HG03045 (cell line): ENCODE measurements around the gene DOCK1.

Source experiments
- ATAC-seq: cut with Tn5 transposase; IDR thresholded peaks from one replicate; pipeline ENCODE4 v1.9.1; 2021; ENCODE audit warnings: mild to moderate bottlenecking, moderate library complexity; ENCODE audit not compliant: unreplicated experiment

DOCK1 gene

DNA sequence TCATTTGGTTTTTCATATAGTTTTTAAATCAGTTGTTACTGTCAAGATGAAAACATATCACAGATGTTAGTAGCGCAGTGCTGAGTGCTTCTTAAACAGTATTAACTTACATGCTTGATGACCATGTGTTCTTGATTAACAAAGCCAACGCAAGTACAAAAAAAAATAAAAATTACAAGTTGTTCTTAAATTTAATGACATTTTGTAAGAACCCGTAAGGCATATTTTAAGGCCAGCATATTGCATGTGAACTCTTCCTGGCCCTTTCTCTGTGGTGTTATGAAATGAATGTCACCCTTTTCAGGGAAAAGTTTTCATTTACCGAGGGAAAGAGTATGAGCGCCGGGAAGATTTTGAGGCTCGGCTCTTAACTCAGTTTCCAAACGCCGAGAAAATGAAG lies 503.5 kb downstream of the DOCK1 start:
- no peak for ATAC-seq

DNA sequence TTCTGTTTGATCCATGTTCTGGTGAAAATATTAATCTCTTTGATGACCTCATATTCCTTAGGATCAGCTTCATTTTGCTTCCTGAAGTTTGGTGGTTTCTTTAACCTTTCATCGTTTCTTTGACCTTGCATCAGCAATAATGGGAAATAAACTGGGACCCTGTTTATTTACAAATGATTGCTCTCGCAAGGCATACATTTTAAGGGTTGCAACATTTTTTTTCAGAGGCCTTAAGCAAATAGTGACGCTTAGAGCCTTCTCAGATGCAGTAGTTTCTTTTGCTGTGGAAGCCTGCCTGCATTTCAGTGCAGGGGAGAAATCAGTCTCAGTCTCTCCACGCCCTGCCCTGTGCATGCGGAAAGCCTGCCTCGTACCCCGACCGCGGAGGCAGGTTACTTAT lies 504.8 kb downstream of the DOCK1 start:
- ATAC-seq, result no peak

DNA sequence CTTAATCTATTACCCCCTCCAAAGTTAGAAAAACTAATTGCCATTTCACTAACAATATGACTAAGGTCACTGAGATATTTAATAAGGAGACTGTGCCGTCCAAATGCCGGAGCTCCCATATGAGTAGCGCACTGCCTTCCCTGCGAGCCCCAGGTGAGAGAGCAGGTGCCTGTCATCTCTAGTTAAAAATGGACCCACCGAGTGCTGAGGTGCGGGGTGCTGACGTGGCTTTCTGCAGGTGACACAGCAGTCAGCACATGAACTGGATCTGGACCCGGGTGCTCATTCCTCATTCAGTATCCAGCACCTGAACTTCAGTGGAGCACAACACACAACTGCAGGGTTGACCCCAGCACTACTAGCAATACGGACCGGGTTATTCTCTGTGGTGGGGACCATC lies 505.8 kb downstream of the DOCK1 start:
- ATAC-seq, result no peak

DNA sequence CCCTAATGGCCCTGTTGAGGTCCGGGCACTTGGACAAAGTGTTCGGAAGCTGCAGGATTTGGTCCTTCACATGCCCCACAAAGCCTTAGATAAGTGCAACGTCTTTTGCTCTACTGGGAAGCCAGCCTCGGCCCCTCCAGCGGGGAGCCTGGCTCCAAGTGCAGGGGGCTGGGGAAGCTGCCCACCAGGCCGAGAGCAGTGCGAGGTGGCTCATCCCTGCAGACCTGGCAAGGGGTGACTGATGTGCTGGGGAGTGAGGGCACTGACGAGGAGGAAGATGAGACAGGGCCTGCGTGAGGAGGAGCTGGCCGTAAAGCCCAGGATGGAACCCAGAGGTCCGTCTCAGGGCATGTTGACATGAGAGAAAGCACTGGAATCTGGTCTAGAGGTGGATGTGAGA lies 508.1 kb downstream of the DOCK1 start:
- ATAC-seq, result no peak

DNA sequence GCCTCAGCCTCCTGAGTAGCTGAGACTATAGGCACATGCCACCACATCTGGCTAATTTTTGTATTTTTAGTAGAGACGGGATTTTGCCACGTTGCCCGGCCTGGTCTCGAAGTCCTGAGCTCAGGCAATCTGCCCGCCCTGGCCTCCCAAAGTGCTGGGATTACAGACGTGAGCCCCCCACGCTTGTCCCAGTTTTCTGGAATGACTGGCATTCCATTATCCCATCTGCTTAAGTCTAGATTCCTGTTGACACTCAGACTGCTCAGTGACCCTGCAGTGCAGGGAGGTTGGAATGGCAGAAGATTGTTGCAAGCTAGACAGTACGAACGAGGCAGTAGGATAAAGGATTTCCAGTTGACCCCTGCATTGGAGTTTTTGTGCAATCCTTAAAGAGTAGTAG lies 508.8 kb downstream of the DOCK1 start:
- no peak for ATAC-seq

DNA sequence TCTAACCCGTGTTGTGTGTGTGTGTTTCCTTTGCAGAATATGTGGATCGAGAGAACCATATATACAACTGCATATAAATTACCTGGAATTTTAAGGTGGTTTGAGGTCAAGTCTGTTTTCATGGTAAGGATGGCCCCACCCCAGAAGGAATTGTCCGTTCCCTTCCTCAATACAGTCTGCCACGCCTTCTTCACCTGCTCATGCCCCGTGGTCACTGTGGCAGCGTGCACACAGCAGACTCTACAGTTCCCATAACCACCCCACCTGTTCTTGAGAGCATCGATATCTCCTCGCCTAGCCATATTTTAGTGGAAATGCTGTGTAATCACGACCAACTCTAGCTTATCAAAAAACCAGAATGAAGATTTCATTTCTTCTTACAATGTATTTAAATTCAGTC lies 509.9 kb downstream of the DOCK1 start:
- ATAC-seq, result no peak

DNA sequence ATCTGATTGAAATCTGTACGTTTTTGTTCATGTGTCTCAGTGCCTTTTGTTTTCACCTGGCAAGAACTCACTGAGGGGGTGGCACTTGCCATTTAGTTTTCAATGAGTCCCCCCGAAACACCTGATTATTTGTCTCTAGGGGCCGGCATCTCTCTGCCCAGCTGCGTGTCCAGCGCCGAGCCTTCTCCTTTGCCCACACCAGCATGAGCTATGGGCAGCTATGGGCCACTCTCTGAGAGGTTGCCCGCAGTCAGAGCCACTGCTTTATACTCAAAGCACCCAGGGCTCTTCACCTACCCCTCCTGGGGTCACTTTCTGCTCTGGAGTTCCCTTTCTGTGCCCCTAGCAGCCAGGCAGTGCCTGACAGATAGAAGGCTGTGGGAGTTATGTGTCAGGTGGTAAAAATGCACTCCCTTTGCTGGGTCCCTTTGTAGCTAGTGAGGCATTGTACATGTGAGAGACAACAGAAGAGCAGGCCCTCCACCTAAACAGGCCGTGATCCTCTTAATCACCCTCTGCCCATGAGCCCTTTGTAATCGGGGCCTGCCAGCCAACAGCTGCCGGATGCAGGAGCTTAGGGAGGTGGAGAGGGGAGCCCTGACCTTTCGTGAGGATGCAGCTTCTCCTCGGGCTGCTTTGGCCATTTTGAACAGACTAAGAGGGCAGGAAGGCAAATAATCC lies 510.8 kb downstream of the DOCK1 start:
- ATAC-seq, result no peak

DNA sequence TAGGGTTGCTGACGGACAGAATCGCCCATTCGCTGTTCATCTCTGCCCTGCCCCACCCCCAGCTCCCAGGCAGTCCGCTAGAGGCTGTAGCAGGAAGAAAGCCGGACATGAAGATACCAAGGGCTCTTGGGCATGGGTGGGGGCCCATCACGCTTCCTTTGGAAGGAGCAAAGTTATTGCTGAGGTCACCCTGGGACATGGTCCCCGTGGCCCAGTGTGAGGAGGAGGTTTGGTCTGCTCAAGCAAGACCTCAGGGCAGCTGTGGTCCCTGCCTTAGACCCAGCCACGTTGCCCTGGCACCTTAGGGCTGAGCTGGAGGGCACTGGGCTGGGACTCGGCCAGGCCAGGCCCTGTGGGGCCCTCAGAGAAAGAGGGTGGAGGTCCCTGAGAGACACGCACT lies 511.8 kb downstream of the DOCK1 start:
- no peak for ATAC-seq

DNA sequence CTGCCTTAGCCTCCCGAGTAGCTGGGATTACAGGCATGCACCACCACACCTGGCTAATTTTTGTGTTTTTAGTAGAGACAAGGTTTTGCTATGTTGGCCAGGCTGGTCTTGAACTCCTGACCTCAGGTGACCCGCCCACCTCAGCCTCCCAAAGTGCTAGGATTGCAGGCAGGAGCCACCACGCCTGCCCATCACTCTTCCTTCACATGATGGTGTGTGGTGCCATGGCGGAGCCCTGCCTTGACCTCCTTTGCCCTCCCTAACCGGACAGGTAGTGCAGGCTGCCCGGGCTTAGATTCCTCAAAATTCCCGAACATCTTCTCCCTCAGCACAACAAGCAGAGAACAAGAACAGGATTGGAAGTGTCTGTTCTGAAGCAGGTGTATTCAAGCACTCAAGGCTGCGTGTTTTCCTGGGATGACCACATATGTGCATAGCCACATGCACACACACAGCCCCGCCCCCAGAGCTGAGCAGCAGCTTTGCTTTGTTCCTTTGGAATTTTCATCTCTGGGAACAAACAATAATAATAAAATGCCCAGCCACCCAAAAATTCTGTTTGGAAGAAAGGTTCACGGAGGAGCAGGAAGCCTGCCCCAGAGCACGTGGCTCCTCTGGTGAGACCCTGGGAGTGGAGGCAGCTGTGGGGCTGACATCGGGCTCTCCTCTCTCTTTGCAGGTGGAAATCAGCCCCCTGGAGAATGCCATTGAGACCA lies 512.6 kb downstream of the DOCK1 start:
- no peak for ATAC-seq

DNA sequence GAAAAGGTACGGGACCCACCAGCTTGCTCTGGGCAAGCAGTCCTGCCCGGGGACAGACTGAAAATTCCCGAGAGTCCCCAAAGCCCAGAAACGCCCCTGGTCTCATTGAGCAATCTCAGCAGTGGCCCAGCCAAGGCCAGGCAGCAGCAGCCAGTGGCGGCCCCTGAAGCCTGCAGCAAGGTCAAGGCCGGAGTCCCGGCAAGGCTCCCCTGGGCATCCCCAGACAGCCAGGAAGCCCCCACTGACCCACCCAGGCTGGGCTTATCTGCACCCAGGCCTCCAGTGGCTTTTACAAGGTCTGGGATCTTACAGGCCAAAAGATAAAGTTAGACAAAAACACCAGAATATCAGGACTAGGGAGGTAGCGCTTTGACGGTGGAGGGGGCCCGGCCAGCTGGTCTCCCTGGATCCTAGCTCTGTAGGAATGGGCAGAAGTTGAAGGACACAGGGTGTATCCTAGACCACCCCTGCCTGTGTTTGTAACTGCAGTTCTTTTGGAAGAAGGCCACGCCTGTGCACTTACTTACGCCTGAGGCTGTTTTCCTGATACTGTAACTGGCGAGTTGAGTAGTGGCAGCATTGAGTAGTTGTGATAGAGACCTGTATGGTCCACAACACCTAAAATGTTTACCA lies 513.4 kb downstream of the DOCK1 start:
- no peak for ATAC-seq

DNA sequence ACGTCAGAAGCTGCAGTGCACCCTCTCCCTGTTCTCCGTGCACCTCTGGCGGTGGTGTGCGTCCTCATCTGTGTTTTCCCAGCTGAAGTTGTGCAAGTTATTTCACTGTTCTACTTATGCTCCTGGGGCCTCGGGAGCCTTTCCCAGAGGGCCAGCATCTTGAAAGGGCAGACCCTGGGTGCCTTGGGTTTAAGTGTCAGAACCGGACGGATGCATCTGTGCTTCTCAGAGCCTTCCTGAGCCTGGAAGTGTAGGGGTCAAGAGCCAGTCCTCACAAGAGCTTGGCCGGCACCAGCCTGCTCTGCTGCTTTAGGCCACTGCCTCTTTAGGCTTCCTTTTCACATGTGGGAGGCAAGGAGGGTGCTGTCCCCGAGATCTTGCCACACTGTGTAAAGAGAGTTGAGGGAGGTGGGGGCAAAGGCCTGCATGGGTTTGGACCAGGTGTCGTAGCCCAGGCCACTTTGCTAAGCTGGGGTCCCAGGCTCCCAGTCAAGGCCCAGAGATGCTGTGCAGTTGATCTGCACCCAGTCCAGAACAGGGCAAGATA lies 515.0 kb downstream of the DOCK1 start:
- ATAC-seq, result no peak

DNA sequence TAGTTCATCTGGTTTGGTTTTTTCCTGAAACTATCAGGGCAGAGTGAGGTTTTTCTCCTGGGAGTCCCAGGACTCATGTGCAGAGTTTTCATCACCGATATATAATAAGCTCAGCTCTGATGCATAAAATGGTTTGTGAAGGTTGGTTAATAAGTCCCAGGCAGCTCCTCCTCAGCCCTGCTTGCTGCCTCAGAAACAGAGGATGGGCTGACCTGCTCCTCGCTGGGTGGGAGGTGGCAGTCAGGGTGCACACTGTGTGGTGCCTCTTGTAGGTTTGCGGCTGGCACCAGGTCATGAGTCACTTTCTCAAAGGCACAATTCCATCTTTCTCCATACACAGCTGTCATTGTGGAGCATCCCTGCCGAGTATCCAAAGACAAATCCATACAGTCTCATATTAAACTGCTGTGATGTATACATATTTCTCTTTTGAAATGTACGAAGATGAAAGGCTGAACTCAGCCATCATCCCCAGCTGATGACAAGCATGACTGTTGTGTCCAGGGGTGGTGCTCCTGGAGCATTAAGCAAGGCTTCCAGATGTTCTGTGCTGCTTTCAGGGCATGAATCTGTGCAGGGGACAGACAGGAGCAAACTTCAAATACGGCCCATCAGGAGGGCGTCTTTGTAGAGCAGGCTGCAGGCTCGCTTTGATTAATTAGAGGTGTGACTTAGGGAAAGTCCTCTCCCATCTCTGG lies 518.1 kb downstream of the DOCK1 start:
- ATAC-seq, result no peak

DNA sequence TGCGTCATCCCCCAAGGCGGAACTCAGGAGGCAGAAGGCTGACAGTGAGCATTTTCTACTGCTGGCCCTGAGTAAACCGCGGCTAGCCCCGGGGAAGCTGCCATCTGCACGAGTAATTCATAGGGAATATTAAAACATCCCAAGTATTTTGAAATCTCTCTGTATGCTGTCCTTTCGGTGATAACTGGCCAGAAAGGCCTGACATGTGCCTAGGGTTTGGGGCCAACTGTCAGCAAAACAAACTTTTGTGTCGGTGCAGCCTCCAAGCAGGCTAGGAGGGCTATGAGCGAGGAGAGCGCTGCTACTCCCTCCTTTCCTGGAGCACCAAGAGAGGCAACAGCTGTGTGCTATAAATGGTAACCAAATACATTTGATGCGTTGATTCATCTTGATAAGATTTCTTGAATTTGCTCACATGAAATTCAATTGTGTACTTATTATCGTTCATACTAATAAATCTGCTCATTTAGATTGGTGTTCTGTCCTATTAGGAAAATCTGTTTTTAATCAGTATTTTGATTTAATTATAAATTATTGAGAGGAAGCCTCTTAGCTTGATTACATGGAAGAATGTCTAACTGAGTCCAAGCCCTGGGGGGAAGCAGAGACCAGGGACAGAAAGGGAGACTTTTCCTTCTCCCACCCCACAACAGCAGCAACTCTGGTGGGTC lies 519.5 kb downstream of the DOCK1 start:
- ATAC-seq, result no peak

DNA sequence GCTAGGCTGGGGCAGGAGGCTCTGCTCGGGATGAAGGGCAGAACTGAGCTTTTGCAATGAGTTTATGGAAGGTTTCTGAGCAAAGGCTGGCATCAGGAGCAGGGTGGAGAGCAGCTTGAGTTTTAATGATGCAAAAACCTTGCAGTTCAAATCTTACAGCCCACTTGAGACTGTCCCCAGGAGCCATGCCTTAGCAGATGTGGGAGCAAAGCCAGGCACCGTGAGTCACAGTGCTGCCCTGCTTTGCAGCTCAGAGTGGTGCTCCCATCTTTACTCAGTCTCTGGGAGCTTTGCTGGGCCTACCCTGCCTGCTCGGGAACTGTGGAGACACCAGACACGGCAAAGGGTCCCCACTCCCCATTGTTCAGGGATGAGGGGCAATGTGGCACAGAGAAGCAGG lies 521.5 kb downstream of the DOCK1 start:
- no peak for ATAC-seq

DNA sequence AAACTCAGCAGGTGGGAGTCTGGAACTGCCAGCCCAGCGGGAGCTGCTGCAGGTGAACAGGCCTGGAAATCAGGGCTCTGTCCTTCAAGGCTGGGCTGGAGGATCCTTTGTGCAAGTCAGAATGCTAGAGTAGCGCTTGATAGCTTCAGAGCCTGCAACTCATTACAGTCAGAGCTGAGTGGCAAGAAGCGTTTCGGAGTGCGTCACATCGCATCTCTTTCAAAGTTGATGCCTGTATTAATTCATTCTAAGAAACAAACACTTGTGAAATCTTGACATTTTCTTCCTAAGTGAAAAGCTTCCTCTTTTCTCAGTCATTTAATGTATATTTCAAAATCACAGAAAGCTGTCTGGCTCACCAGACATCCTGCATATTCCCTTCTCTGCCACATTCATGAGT lies 522.7 kb downstream of the DOCK1 start:
- no peak for ATAC-seq

DNA sequence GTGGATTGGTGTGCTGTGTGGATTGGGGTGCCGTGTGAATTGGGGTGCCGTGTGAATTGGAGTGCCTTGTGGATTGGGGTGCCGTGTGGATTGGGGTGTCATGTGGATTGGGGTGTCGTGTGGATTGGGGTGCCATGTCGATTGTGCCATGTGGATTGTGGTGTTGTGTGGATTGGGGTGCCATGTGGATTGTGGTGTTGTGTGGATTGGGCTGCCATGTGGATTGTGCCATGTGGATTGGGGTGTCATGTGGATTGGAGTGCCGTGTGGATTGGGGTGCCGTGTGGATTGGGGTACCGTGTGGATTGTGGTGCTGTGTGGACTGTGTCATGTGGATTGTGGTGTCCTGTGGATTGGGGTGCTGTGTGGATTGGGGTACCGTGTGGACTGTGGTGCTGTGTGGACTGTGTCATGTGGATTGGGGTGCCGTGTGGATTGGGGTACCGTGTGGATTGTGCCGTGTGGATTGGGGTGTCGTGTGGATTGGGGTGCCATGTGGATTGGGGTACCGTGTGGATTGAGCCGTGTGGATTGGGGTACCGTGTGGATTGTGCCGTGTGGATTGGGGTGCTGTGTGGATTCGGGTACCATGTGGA lies 523.3 kb downstream of the DOCK1 start:
- no peak for ATAC-seq

DNA sequence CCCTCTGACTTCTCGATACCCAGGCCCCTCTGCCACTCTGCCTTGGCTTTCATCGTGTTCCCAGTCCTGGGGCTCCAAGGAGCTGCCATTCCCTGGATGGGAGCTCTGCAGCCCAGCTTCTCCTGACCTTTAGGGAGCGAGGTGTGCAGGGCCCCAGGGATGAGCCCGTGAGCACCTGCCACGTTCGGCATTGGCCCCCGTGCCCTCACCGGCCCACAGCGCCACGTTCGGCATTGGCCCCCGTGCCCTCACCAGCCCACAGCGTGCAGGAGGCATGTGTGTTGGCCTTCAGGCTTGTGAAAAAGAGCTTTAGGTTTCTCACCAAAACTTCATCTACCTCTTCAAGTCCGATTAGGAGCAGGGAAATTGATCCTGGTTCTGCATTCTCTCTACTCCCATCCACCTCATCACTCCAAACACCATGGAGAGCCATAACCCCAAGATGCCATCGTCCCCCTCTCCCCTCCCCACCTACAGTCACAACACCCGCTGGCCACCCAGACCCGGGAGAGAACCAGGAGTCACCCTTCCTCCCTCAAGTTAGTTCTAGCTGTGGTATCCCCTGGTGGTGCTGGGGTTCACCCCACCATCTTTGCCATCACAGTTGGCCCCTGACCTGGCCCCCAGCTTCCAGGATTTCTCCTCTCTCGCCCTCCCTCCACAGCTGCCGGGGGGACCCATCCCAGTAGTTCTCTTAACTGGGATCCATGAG lies 524.5 kb downstream of the DOCK1 start:
- ATAC-seq, result no peak

DNA sequence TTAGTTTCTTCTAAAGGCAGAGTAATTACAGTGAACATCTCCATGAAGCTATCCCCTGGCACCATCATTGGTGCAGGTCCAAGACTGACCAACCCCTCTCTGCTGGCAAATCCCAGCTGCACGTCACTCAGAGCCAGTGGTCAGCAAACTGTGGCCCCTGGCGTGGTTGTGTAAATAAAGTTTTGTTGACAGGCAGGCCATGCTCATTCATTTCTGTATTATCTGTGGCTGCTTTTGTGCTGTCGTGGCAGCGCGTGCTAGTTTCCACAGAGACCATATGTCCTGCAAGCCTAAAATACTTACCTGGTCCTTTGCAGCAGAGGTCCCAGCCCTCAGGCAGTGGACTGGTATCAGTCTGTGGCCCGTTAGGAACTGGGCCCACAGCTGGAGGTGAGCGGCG lies 526.3 kb downstream of the DOCK1 start:
- no peak for ATAC-seq

DNA sequence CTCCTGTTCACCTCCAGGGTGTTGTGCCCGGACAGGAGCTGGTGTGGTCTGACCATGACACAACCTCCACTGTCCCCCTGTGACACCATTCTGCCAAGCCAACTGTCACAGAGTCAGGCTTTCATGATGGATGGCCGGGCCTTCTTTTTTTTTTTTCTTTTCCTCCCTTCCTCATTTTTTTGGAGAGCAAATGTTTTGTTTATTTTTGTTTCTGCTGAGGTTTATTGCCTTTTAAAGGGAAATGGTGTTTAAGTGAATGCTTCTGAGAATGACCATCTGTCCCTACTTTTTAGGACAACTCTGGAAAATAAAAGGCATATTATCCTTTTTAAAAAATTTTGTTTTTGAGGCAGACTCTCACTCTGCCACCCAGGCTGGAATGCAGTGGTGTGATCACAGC lies 528.8 kb downstream of the DOCK1 start:
- no peak for ATAC-seq

DNA sequence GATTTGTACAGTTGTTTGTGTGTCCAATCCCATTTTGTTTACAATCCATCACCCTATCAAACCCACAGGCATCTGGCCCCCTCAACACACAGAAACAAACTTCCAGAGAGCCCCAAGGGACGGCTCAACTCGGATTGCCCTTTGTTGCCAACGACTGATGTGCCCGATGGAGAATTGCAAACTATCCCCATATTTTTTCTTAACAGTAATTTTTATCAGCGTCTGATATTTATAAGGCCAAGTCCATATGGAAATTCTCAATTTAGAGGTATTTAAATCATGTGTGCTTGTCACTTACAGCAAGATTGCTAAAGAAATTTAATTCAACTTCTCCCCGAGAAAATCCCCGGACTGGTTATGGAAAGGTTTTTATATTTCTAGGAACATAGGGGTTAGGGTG lies 530.0 kb downstream of the DOCK1 start:
- no peak for ATAC-seq
